Nephron progenitor cell (in vitro differentiated cells): ENCODE measurements around the gene TRUB2.

Source experiments
- DNase-seq: peaks from one replicate; pipeline ENCODE4 v3.0.0; 2021
- H3K27ac Mint-ChIP-seq: 2 replicates; pipeline ENCODE4 v1.8.0; 2021; ENCODE audit warnings: mild to moderate bottlenecking, moderate library complexity, mixed read lengths
- H3K27me3 Mint-ChIP-seq: 2 replicates; pipeline ENCODE4 v1.8.0; 2021; ENCODE audit warnings: mild to moderate bottlenecking, low read depth, mixed read lengths; ENCODE audit not compliant: poor library complexity
- H3K36me3 Mint-ChIP-seq: 2 replicates; pipeline ENCODE4 v1.8.0; 2021; ENCODE audit warnings: low read depth, mixed read lengths
- H3K4me1 Mint-ChIP-seq: 2 replicates; pipeline ENCODE4 v1.8.0; 2021; ENCODE audit warnings: mixed read lengths
- H3K4me3 Mint-ChIP-seq: 2 replicates; pipeline ENCODE4 v1.8.0; 2021; ENCODE audit warnings: mild to moderate bottlenecking, moderate library complexity, mixed read lengths
- H3K9me3 Mint-ChIP-seq: 2 replicates; pipeline ENCODE4 v1.8.0; 2021; ENCODE audit warnings: mild to moderate bottlenecking, moderate library complexity, mixed read lengths
- CTCF ChIP-seq: fragments of 200-600 bp; sonication (generic); IDR thresholded peaks from 2 replicates; pipeline ENCODE4 v1.5.0; 2021; ENCODE audit warnings: antibody characterized with exemption

TRUB2 gene

GRCh38 chr9:128314697-128315096 lies 7.5 kb downstream of the TRUB2 start:
- no peak overlapping the region for H3K27ac Mint-ChIP-seq
- H3K4me1 Mint-ChIP-seq: no peaks in the 10 kb centered on the region
- H3K36me3 Mint-ChIP-seq: peaks cover 52% of the 10 kb centered on the region

GRCh38 chr9:128310461-128310860 lies 11.8 kb downstream of the TRUB2 start:
- peaks cover 50% of the 10 kb centered on the region for H3K36me3 Mint-ChIP-seq
- no peak overlapping the region for H3K27ac Mint-ChIP-seq
- no peak overlapping the region for H3K4me3 Mint-ChIP-seq
- H3K9me3 Mint-ChIP-seq: no peaks in the 10 kb centered on the region
- TF ChIP-seq CTCF: no peak
- H3K4me1 Mint-ChIP-seq: no peaks in the 10 kb centered on the region
- DNase-seq: no peak
- H3K27me3 Mint-ChIP-seq: no peaks in the 10 kb centered on the region

More at GRCh38 chr9:128314697-128315096, 7.5 kb downstream of the TRUB2 start:
- no peaks in the 10 kb centered on the region for H3K9me3 Mint-ChIP-seq
- DNase-seq: no peak
- no peaks in the 10 kb centered on the region for H3K27me3 Mint-ChIP-seq
- no peak overlapping the region for H3K4me3 Mint-ChIP-seq
- no peak for TF ChIP-seq CTCF

GRCh38 chr9:128309551-128309950 lies 12.7 kb downstream of the TRUB2 start:
- TF ChIP-seq CTCF: no peak
- no peak for DNase-seq
- no peaks in the 10 kb centered on the region for H3K9me3 Mint-ChIP-seq
- H3K4me1 Mint-ChIP-seq: no peaks in the 10 kb centered on the region
- H3K27ac Mint-ChIP-seq: no peak overlapping the region
- no peaks in the 10 kb centered on the region for H3K27me3 Mint-ChIP-seq
- peaks cover 44% of the 10 kb centered on the region for H3K36me3 Mint-ChIP-seq
- no peak overlapping the region for H3K4me3 Mint-ChIP-seq

GRCh38 chr9:128304971-128305288 lies 17.3 kb downstream of the TRUB2 start:
- Mint-ChIP-seq H3K4me1 (peaks cover 4% of the 10 kb centered on the region), H3K36me3 (peaks cover 20% of the 10 kb centered on the region), H3K27me3 (no peaks in the 10 kb centered on the region), H3K27ac (no peak overlapping the region), H3K9me3 (no peaks in the 10 kb centered on the region), H3K4me3 (no peak overlapping the region)
- DNase-seq: no peak
- no peak for TF ChIP-seq CTCF

- no peaks in the 10 kb centered on the region for H3K9me3 Mint-ChIP-seq
- no peak for DNase-seq
- no peak overlapping the region for H3K4me3 Mint-ChIP-seq
- TF ChIP-seq CTCF: no peak
- peaks cover 14% of the 10 kb centered on the region for H3K36me3 Mint-ChIP-seq
- H3K4me1 Mint-ChIP-seq: peaks cover 4% of the 10 kb centered on the region
- no peak overlapping the region for H3K27ac Mint-ChIP-seq
- H3K27me3 Mint-ChIP-seq: no peaks in the 10 kb centered on the region
Observed at GRCh38 chr9:128304136-128304970, 17.9 kb downstream of the TRUB2 start.
